ENCODE measurements around the gene TBC1D9B.

- no peak for TF ChIP-seq CTCF (conservative IDR thresholded peaks at IDR 0.05)
- TF ChIP-seq ZFX (IDR thresholded peaks at IDR 0.05): no peak
Observed at GRCh38 chr5:179866241-179867078, 41.2 kb downstream of the TBC1D9B start.

Data from C4-2B (cell line).